ENCODE results near the gene MAPKAP1.

MAPKAP1 gene

DNA sequence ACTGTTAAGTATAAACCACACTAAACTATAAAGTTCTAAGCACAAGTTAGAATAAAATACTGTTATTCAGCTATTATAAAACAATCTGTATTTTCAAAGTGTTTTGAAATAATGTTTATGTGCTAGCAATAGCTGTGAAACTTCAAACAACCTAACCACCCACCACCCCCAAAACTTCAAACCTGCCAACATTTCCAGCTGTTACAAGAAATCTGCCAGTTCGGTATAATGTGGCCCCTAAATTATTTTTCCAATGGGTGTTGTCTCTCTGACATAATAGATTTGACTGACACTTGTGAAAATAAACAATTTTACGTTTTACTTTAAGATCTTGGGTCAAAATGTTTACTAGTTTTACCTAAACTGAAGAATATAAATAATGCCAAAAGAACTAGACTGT, 24.7 kb downstream of the MAPKAP1 start:
- CTCF ChIA-PET = no interaction called here
- DNase-seq (ENCODE audit: low read depth, low spot score) = no peak
- H3K4me3 ChIP-seq (ENCODE audit: low read depth, low read length) = no peak overlapping the region
- TF ChIP-seq, protein P1, sequence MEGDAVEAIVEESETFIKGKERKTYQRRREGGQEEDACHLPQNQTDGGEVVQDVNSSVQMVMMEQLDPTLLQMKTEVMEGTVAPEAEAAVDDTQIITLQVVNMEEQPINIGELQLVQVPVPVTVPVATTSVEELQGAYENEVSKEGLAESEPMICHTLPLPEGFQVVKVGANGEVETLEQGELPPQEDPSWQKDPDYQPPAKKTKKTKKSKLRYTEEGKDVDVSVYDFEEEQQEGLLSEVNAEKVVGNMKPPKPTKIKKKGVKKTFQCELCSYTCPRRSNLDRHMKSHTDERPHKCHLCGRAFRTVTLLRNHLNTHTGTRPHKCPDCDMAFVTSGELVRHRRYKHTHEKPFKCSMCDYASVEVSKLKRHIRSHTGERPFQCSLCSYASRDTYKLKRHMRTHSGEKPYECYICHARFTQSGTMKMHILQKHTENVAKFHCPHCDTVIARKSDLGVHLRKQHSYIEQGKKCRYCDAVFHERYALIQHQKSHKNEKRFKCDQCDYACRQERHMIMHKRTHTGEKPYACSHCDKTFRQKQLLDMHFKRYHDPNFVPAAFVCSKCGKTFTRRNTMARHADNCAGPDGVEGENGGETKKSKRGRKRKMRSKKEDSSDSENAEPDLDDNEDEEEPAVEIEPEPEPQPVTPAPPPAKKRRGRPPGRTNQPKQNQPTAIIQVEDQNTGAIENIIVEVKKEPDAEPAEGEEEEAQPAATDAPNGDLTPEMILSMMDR (IDR thresholded peaks at IDR 0.05; ENCODE audit: insufficient read depth, low read length, missing control alignments) = no peak
- POLR2A ChIA-PET = no interaction called here

DNA sequence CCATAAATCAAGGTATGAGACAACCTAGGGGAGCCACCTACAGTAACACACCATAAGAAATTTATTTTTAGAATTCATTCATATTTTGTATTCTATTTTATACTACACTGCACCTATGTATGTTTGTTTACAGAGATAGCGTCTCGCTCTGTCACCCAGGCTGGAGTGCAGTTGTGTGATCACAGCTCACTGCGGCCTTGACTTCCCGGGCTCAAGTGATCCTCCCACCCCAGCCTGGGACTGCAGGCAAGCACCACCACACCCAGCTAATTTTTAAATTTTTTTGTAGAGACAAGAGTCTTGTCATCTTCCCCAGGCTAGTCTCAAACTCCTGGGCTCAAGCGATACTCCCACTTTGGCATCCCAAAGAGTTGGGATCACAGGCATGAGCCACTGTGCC, 25.4 kb downstream of the MAPKAP1 start:
- DNase-seq (ENCODE audit: low read depth, low spot score) = no peak
- ChIA-PET CTCF (interaction anchor here (1.0 to 1.1 kb wide), 2 partner anchors 17 to 123 kb away, joined by 3 read pairs; no protein-coding TSS in a partner anchor), POLR2A (no interaction called here)
- TF ChIP-seq, protein P1 (IDR thresholded peaks at IDR 0.05; ENCODE audit: insufficient read depth, low read length, missing control alignments) = no peak
- H3K4me3 ChIP-seq (ENCODE audit: low read depth, low read length) = no peak overlapping the region

DNA sequence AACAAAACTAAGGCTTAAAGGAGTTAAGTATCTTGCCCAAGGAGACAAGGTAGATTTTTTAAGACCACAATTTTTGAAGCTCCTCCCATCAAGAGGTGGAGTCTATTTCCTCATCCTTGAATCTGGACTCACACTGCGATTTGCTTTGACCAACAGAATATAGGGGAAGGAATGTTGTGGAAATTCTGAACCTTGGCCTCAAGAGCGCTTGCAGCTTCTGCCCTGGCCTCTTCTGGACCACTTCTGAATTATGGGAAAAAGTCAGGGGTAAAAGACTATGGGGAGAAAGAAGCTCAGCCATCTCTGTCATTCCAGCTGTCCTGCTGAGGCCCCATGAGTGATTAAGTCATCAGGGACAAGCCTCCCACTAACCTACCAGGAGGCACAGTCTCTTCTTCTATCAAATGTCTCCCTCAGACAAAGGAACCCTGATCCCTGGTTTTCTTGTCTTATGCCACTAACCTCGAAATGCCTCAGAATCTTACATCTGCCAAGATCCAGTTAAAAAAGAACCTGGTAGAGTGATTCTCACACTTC, 25.9 kb downstream of the MAPKAP1 start:
- CTCF ChIA-PET = interaction anchor here (0.9 to 2.0 kb wide), 4 partner anchors 10 to 122 kb away, joined by 3 to 5 read pairs (median 3); partner anchors contain the start of gene MAPKAP1
- POLR2A ChIA-PET = no interaction called here
- no peak overlapping the region for H3K4me3 ChIP-seq (ENCODE audit: low read depth, low read length)
- no peak for DNase-seq (ENCODE audit: low read depth, low spot score)
- TF ChIP-seq, protein P1 (IDR thresholded peaks at IDR 0.05; ENCODE audit: insufficient read depth, low read length, missing control alignments) = no peak

DNA sequence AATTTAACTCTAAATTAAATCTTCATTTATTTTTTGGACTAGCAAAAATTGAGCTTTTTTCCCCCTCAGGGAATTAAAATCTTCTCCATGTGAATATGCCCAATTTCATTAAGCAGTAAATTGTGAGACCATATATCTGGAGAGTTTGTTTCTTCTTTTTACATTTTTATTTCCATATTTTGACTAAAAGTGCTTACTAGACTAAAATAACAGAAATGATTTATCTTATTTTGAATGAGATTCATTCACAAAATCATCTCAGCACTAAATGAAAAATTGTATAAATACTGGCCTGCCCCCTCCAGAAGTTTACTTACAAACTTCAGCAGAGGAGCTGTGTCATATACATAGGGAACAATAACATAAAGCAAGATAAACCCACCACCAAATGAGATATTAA, 26.6 kb downstream of the MAPKAP1 start:
- ChIA-PET CTCF (interaction anchor here (0.9 to 2.0 kb wide), 3 partner anchors 9 to 26 kb away, joined by 3 to 5 read pairs (median 3); partner anchors contain the start of gene MAPKAP1), POLR2A (no interaction called here)
- no peak for DNase-seq (ENCODE audit: low read depth, low spot score)
- H3K4me3 ChIP-seq (ENCODE audit: low read depth, low read length) = no peak overlapping the region
- TF ChIP-seq, protein P1 (IDR thresholded peaks at IDR 0.05; ENCODE audit: insufficient read depth, low read length, missing control alignments) = no peak

DNA sequence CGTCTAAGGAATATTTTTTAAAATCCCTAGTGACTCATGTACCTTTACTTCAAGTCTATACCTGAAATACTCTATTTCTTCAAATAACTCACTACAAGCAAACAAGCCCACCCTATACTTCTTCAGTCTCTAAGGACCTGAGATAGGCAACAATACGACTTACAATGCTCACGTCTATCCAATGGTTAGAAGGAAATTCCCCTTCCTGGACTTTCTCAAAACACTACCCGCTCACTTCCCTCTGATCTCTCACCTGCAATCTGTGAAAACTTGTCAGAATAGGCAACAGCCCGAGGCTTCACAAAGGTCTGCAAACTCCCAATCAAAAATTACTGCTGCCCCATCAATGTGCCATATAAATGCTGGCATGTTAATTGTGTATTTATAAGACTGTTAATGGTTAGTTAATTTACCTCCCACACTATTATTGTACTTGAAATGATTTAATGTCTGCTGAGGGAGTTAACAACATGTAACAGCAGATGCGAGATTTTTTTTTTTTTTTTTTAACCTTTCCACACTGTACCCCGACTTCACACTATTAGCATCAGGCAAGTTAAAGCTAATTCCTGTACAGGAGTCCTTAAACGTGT, 27.3 kb downstream of the MAPKAP1 start:
- H3K4me3 ChIP-seq (ENCODE audit: low read depth, low read length) = no peak overlapping the region
- POLR2A ChIA-PET = no interaction called here
- TF ChIP-seq, protein P1 (IDR thresholded peaks at IDR 0.05; ENCODE audit: insufficient read depth, low read length, missing control alignments) = no peak
- CTCF ChIA-PET = interaction anchor here (2.0 kb wide), 1 partner anchor 27 kb away, joined by 5 read pairs; the partner anchor contains the start of gene MAPKAP1
- DNase-seq (ENCODE audit: low read depth, low spot score) = no peak

Measured in AG04449 (cell line).